K562 (cell line): Measurements from ENCODE around the gene ARL6IP1. TPM values are rescaled to one million over a fixed set of nuclear protein-coding genes. Genes with fewer than 3 reads are reported as not detected.

Experiments
- ZNF316 ChIP-seq: fragments of 450-650 bp; IDR thresholded peaks from 2 replicates; pipeline ENCODE4 v1.6.1; 2016
- polyA plus RNA-seq, 8 experiments: library from polyadenylated mRNA; depleted of rRNA in 4 of 8; stranded (reverse) in 5 of 8; unstranded in 3 of 8; fragments of >200 nt; fragmentation: Nextera tagmentation in 2 of 8; fragmentation: Illumina TruSeq in 1 of 8; extraction: Ambion mirVana in 2 of 8; extraction: Trizol in 1 of 8; gene quantifications; 2 replicates each; pipeline versions ENCODE4 v1.2.1 to v1.2.3, GENCODE V29; 2011 to 2014; ENCODE audit warnings: inconsistent platforms in 1 of 8, missing spikeins in 1 of 8
- total RNA-seq, 7 experiments: library from RNA; depleted of rRNA in 6 of 7; stranded (reverse); fragments of >200 nt in 6 of 7; fragmentation: Illumina TruSeq in 2 of 7; extraction: Trizol in 2 of 7; gene quantifications; 2 replicates each; pipeline versions ENCODE4 v1.2.1 to v1.2.3, GENCODE V29; 2011 to 2021; ENCODE audit warnings: low replicate concordance in 1 of 7
- TF ChIP-seq, protein P1 (sequence below): sonication (generic); formaldehyde crosslinking; IDR thresholded peaks from 2 replicates; pipeline ENCODE4 v1.9.0; 2022; ENCODE audit warnings: mild to moderate bottlenecking, missing genetic modification reagents
- TF ChIP-seq, protein P2 (sequence below), 2 experiments: fragments of 450-650 bp; formaldehyde crosslinking in 1 of 2; IDR thresholded peaks; 2 replicates each; pipeline versions ENCODE4 v1.4.0 to v1.6.1; 2014 to 2020; ENCODE audit warnings: mild to moderate bottlenecking in 2 of 2, borderline replicate concordance in 1 of 2, low read depth in 1 of 2

ARL6IP1 gene
- total and polyA plus RNA-seq, 9 of the 15 experiments (the other 6 are each of a cell fraction or from before 2014, with no cell fraction given) = 102 to 391 (median 162) TPM

DNA sequence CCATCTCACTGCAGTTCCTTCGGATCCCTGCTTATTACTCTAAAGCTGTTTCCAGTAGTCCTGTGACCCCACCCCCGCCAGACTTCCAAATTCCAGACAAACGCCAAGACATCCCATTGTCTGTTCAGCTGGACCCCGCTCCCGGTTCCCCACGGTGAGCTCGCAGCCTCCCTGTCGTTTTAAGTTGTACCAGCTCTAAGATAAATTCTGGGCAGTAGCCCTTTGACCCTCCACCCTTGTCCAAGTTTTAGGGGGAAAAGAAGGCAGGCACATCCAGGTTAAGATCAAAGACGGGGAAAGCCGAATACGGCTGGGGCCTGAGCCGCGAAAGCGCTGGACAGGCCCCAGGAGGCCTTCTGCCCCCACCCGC is 589 bp downstream of the ARL6IP1 start (continued):
- TF ChIP-seq, protein P1, sequence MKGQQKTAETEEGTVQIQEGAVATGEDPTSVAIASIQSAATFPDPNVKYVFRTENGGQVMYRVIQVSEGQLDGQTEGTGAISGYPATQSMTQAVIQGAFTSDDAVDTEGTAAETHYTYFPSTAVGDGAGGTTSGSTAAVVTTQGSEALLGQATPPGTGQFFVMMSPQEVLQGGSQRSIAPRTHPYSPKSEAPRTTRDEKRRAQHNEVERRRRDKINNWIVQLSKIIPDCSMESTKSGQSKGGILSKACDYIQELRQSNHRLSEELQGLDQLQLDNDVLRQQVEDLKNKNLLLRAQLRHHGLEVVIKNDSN = no peak
- TF ChIP-seq, protein P2, sequence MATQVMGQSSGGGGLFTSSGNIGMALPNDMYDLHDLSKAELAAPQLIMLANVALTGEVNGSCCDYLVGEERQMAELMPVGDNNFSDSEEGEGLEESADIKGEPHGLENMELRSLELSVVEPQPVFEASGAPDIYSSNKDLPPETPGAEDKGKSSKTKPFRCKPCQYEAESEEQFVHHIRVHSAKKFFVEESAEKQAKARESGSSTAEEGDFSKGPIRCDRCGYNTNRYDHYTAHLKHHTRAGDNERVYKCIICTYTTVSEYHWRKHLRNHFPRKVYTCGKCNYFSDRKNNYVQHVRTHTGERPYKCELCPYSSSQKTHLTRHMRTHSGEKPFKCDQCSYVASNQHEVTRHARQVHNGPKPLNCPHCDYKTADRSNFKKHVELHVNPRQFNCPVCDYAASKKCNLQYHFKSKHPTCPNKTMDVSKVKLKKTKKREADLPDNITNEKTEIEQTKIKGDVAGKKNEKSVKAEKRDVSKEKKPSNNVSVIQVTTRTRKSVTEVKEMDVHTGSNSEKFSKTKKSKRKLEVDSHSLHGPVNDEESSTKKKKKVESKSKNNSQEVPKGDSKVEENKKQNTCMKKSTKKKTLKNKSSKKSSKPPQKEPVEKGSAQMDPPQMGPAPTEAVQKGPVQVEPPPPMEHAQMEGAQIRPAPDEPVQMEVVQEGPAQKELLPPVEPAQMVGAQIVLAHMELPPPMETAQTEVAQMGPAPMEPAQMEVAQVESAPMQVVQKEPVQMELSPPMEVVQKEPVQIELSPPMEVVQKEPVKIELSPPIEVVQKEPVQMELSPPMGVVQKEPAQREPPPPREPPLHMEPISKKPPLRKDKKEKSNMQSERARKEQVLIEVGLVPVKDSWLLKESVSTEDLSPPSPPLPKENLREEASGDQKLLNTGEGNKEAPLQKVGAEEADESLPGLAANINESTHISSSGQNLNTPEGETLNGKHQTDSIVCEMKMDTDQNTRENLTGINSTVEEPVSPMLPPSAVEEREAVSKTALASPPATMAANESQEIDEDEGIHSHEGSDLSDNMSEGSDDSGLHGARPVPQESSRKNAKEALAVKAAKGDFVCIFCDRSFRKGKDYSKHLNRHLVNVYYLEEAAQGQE (IDR thresholded peaks at IDR 0.05; ENCODE audit: borderline replicate concordance) = no peak
- TF ChIP-seq, protein P2 (CRISPR knock-in tag; IDR thresholded peaks at IDR 0.05; ENCODE audit: low read depth) = no peak
- TF ChIP-seq ZNF316 = no peak
- TF ChIP-seq, all 486 proteins: peak for 3
